ENCODE results near the gene ZAR1L.
"Not testable (repeated sequence)": the region's sequence is repeated elsewhere in the genome, so short reads cannot be mapped to it uniquely, and the experiment has no call there.

The ZAR1L gene

GRCh38 chr13:32315238-32316027, at the start of gene ZAR1L, which contains the start of gene BRCA2:
Gene ZAR1L, minus strand, starts transcription at chr13:32315363. Its CDS starts 3,438 bp downstream, at chr13:32311925.
Gene BRCA2, plus strand, starts transcription at chr13:32315508. Its CDS starts 953 bp downstream, at chr13:32316461.
- DNase-seq (ENCODE audit: low read depth), result peak; percentile 81

- no peak for DNase-seq (ENCODE audit: low read depth)
Measured at GRCh38 chr13:32362574-32362973, 47.4 kb upstream of the ZAR1L start.

GRCh38 chr13:32355935-32356334, 40.8 kb upstream of the ZAR1L start:
- DNase-seq (ENCODE audit: low read depth), result not testable (repeated sequence)

- DNase-seq (ENCODE audit: low read depth), result no peak
Measured at GRCh38 chr13:32354040-32354439, 38.9 kb upstream of the ZAR1L start.

GRCh38 chr13:32350839-32351441, 35.8 kb upstream of the ZAR1L start:
- DNase-seq (ENCODE audit: low read depth), result not testable (repeated sequence)

GRCh38 chr13:32347651-32348050, 32.5 kb upstream of the ZAR1L start:
- DNase-seq (ENCODE audit: low read depth), result no peak

GRCh38 chr13:32340914-32341313, 25.8 kb upstream of the ZAR1L start:
- DNase-seq (ENCODE audit: low read depth), result no peak

- no peak for DNase-seq (ENCODE audit: low read depth)
Measured at GRCh38 chr13:32334671-32335070, 19.5 kb upstream of the ZAR1L start.

GRCh38 chr13:32330441-32330840, 15.3 kb upstream of the ZAR1L start:
- DNase-seq (ENCODE audit: low read depth), result no peak

- DNase-seq (ENCODE audit: low read depth), result no peak
Measured at GRCh38 chr13:32323912-32324311, 8.7 kb upstream of the ZAR1L start.

- no peak for DNase-seq (ENCODE audit: low read depth)
Measured at GRCh38 chr13:32320528-32320927, 5.4 kb upstream of the ZAR1L start.

- no peak for DNase-seq (ENCODE audit: low read depth)
Measured at GRCh38 chr13:32317716-32318465, 2.7 kb upstream of the ZAR1L start.

GRCh38 chr13:32316501-32316900, 1.3 kb upstream of the ZAR1L start:
- no peak for DNase-seq (ENCODE audit: low read depth)

GRCh38 chr13:32316028-32316339, 821 bp upstream of the ZAR1L start:
- DNase-seq (ENCODE audit: low read depth), result no peak

- DNase-seq (ENCODE audit: low read depth), result peak; percentile 48
Measured at GRCh38 chr13:32314271-32315237, 609 bp downstream of the ZAR1L start.

- DNase-seq (ENCODE audit: low read depth), result no peak
Measured at GRCh38 chr13:32311188-32311897, 3.8 kb downstream of the ZAR1L start.

- no peak for DNase-seq (ENCODE audit: low read depth)
Measured at GRCh38 chr13:32310134-32310706, 4.9 kb downstream of the ZAR1L start.

- DNase-seq (ENCODE audit: low read depth), result no peak
Measured at GRCh38 chr13:32309312-32310133, 5.6 kb downstream of the ZAR1L start.

GRCh38 chr13:32305646-32306045, 9.5 kb downstream of the ZAR1L start:
- no peak for DNase-seq (ENCODE audit: low read depth)

GRCh38 chr13:32302461-32302860, 12.7 kb downstream of the ZAR1L start:
- DNase-seq (ENCODE audit: low read depth), result no peak

All from activated T-cell treated with anti-CD3 and anti-CD28 coated beads for 24 hours (primary cell).